OCI-LY3 (cell line): Measurements from ENCODE around the gene STRBP.

Experiments
- CTCF ChIP-seq: fragments of 200-600, 300-600 bp; sonication (generic); IDR thresholded peaks from 2 replicates; pipeline ENCODE4 v1.5.1; 2014; ENCODE audit warnings: antibody characterized with exemption, low read length, low read depth
- EZH2phosphoT487 ChIP-seq: fragments of 200-600 bp; shearing (Covaris generic); IDR thresholded peaks from 2 replicates; pipeline ENCODE4 v1.6.1; 2018; ENCODE audit warnings: antibody characterized with exemption, mixed run types, low read depth

GRCh38 chr9:123191260-123191659 lies 77.1 kb downstream of the STRBP start:
- TF ChIP-seq CTCF (no peak), EZH2phosphoT487 (no peak)
